ENCODE data around the gene TRAK2.

TRAK2 gene

DNA sequence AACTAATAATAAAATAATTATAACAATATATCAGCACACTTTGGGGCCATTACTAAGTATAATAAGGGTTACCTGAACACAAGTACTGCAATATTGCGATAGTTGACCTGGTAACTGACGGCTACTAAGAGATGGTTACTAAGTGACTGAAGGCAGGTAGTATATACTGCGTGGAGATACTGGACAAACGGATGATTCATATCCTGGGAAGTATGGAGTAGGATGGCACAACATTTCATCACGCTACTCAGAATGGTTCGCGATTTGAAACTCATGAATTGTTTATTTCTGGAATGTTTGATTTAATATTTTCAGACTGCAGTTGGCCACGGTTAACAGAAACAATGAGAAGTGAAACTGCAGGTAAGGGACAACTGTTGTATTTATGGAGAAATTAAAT is 54.7 kb downstream of the TRAK2 start:
- H3K79me2 ChIP-seq (ENCODE audit: insufficient read depth, low read length) = no peaks in the 10 kb centered on the region
- H3K36me3 ChIP-seq (ENCODE audit: insufficient read depth, low read length) = peaks cover 33% of the 10 kb centered on the region
- ATAC-seq (ENCODE audit: insufficient read depth, low read depth) (no peak), DNase-seq (no peak)
- no peak overlapping the region for H3K4me3 ChIP-seq (ENCODE audit: low read depth in 1 of 2, low read length in 2 of 2)
- no peak overlapping the region for H3K27ac ChIP-seq (ENCODE audit: low read length)
- no peaks in the 10 kb centered on the region for H3K9me3 ChIP-seq (ENCODE audit: insufficient read depth, low read length, severe bottlenecking)
- no peaks in the 10 kb centered on the region for H3K27me3 ChIP-seq (ENCODE audit: insufficient read depth, low read length, poor library complexity)
- H3K9ac ChIP-seq (ENCODE audit: low read depth, low read length) = no peak overlapping the region
- H3K4me2 ChIP-seq (ENCODE audit: insufficient read depth, low read length) = no peak overlapping the region
- H3K4me1 ChIP-seq (ENCODE audit: insufficient read depth, low read length) = no peaks in the 10 kb centered on the region
- no peaks in the 10 kb centered on the region for H4K20me1 ChIP-seq (ENCODE audit: insufficient read depth, low read length)
- no peak for TF ChIP-seq EZH2 (IDR thresholded peaks at IDR 0.05; ENCODE audit: borderline replicate concordance, low read depth, low read length, severe bottlenecking)
- TF ChIP-seq, protein P1, sequence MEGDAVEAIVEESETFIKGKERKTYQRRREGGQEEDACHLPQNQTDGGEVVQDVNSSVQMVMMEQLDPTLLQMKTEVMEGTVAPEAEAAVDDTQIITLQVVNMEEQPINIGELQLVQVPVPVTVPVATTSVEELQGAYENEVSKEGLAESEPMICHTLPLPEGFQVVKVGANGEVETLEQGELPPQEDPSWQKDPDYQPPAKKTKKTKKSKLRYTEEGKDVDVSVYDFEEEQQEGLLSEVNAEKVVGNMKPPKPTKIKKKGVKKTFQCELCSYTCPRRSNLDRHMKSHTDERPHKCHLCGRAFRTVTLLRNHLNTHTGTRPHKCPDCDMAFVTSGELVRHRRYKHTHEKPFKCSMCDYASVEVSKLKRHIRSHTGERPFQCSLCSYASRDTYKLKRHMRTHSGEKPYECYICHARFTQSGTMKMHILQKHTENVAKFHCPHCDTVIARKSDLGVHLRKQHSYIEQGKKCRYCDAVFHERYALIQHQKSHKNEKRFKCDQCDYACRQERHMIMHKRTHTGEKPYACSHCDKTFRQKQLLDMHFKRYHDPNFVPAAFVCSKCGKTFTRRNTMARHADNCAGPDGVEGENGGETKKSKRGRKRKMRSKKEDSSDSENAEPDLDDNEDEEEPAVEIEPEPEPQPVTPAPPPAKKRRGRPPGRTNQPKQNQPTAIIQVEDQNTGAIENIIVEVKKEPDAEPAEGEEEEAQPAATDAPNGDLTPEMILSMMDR (IDR thresholded peaks at IDR 0.05; ENCODE audit: borderline replicate concordance, extremely low read depth, low read length, poor library complexity, severe bottlenecking) = no peak
- H2AFZ ChIP-seq (ENCODE audit: low read depth, low read length) = no peak overlapping the region

DNA sequence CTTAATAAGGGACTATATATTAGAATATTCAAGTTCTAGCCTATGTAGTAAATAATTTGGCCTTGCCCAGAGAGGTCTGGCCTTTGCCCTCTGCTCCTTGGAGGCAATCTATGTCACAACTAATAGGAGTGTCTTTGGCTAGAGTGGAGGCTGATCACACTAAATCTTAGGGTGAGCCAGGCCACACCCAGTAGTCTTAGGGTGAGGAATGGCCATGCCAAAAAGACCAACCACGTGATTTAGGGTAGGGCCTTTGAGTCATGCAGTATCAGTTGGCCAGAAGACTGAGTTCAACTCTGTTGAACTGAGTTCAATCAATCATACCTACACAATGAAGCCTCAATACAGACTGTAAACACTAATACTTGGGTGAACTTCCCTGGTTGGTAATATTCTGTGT is 68.1 kb downstream of the TRAK2 start:
- Histone ChIP-seq H3K4me2 (ENCODE audit: insufficient read depth, low read length) (no peak overlapping the region), H3K79me2 (ENCODE audit: insufficient read depth, low read length) (no peaks in the 10 kb centered on the region), H3K4me3 (ENCODE audit: low read depth in 1 of 2, low read length in 2 of 2) (no peak overlapping the region), H3K27me3 (ENCODE audit: insufficient read depth, low read length, poor library complexity) (no peaks in the 10 kb centered on the region), H3K27ac (ENCODE audit: low read length) (no peak overlapping the region), H3K9me3 (ENCODE audit: insufficient read depth, low read length, severe bottlenecking) (no peaks in the 10 kb centered on the region), H3K9ac (ENCODE audit: low read depth, low read length) (no peak overlapping the region), H3K4me1 (ENCODE audit: insufficient read depth, low read length) (no peaks in the 10 kb centered on the region), H4K20me1 (ENCODE audit: insufficient read depth, low read length) (no peaks in the 10 kb centered on the region), H3K36me3 (ENCODE audit: insufficient read depth, low read length) (peaks cover 51% of the 10 kb centered on the region), H2AFZ (ENCODE audit: low read depth, low read length) (no peak overlapping the region)
- ATAC-seq (ENCODE audit: insufficient read depth, low read depth) (no peak), DNase-seq (no peak)
- no peak for TF ChIP-seq EZH2 (IDR thresholded peaks at IDR 0.05; ENCODE audit: borderline replicate concordance, low read depth, low read length, severe bottlenecking)
- TF ChIP-seq, protein P1 (IDR thresholded peaks at IDR 0.05; ENCODE audit: borderline replicate concordance, extremely low read depth, low read length, poor library complexity, severe bottlenecking) = no peak

DNA sequence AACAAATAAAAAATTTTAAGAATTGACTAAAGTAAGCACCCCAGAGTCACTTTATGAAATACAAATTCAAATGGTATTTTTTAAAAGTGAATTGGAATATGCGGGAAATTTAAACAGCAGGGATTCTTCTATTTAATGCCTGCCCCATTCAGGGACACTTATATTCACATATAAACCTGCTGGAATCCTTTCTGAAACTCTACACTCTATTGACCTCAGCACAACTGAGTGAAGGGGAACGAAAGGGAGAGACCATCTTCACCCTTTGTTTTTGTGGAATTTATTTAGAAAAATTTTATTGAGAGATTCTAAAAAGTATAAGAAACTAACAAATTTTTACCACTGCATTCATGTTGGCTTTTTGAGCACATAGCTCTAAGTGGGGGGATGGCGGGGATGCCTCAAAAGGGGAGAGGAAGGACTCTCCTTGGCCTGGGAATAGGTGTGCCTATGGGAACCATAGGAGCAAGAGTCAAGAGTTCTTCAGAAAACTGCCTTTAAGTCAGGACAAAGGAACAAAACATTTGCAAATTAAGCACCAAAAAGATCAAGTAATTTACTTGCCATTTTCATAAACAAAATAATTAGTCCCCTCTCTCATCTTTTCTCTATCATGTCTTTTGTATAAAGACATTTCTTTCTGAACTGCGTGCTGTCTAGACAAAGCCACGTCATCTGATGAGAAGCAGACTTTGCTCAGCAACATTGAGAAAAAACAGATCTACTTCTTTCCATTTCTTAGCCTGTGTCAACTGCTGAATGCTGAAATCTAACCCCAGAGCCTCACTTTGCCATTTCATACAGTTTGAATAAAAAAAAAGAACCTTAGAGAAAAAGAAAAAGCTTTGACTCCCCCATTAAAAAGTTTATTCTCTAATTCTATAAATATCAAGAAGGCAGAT is 72.5 kb downstream of the TRAK2 start:
- Histone ChIP-seq H2AFZ (ENCODE audit: low read depth, low read length) (no peak overlapping the region), H3K79me2 (ENCODE audit: insufficient read depth, low read length) (no peaks in the 10 kb centered on the region), H3K27ac (ENCODE audit: low read length) (no peak overlapping the region), H3K9ac (ENCODE audit: low read depth, low read length) (no peak overlapping the region), H3K4me1 (ENCODE audit: insufficient read depth, low read length) (no peaks in the 10 kb centered on the region), H3K9me3 (ENCODE audit: insufficient read depth, low read length, severe bottlenecking) (no peaks in the 10 kb centered on the region), H3K4me3 (ENCODE audit: low read depth in 1 of 2, low read length in 2 of 2) (no peak overlapping the region), H3K27me3 (ENCODE audit: insufficient read depth, low read length, poor library complexity) (no peaks in the 10 kb centered on the region), H4K20me1 (ENCODE audit: insufficient read depth, low read length) (no peaks in the 10 kb centered on the region), H3K4me2 (ENCODE audit: insufficient read depth, low read length) (no peak overlapping the region), H3K36me3 (ENCODE audit: insufficient read depth, low read length) (peaks cover 25% of the 10 kb centered on the region)
- ATAC-seq (ENCODE audit: insufficient read depth, low read depth) (no peak), DNase-seq (no peak)
- TF ChIP-seq, protein P1 (IDR thresholded peaks at IDR 0.05; ENCODE audit: borderline replicate concordance, extremely low read depth, low read length, poor library complexity, severe bottlenecking) = no peak
- no peak for TF ChIP-seq EZH2 (IDR thresholded peaks at IDR 0.05; ENCODE audit: borderline replicate concordance, low read depth, low read length, severe bottlenecking)
